ENCODE data around the gene ST8SIA6.

- TF ChIP-seq TAF1 (IDR thresholded peaks at IDR 0.05; ENCODE audit: low read depth, low read length) = no peak
- no peak for TF ChIP-seq POLR2AphosphoS5 (IDR thresholded peaks at IDR 0.05; ENCODE audit: low read depth, low read length)
- TF ChIP-seq POU2F2 (IDR thresholded peaks at IDR 0.05; ENCODE audit: low read depth, low read length) = no peak
- no peak for TF ChIP-seq POLR2A (IDR thresholded peaks at IDR 0.05; ENCODE audit: low read depth, low read length)
Observed at GRCh38 chr10:17464545-17464944, 10.2 kb upstream of the ST8SIA6 start.
